ENCODE results near the gene MOB3C.
A peak's percentile ranks its signal among the peaks of the same experiment; 100 is the strongest.

MOB3C gene

DNA sequence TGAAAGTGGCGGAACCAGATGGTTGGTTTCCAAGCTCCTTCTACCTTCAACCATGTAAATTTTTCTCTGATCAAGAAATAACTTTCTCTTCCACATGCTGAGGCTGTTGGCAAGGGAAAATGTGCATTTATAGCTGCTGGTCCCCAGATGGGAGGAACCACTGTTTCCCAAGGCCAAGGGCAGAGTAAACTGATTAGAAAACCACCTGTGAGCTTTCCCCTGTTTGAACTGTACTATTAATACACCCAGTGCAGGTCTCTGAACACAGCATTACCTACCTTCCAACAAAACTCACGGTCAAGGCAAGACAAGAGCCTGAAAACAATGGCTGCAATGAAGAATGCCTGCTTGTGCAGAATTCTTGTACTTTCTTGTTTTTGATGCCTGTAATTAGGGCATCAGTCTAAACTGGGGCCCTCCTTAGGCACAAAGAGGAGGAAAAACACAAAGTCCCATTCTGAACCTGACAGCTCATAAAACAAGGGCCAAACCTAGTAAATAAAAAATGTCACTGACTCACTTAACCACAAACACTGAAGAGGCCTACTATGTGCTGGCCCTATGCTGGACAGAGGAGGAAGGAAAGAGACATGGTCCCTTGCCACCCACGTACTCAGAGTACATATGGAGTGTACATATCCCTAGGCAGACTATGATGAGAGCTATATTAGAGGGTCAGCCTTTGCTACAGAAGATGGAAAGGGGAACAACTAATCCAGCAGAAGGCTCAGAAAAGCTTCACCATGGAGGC, 15.2 kb downstream of the MOB3C start:
- no peak overlapping the region for H3K27ac Mint-ChIP-seq
- H3K36me3 Mint-ChIP-seq, result no peaks in the 10 kb centered on the region
- peak overlapping the region; percentile 54 for H3K4me3 Mint-ChIP-seq
- H3K27me3 Mint-ChIP-seq, result no peaks in the 10 kb centered on the region
- H3K4me1 Mint-ChIP-seq, result peaks cover 76% of the 10 kb centered on the region
- H3K9me3 Mint-ChIP-seq, result no peaks in the 10 kb centered on the region

DNA sequence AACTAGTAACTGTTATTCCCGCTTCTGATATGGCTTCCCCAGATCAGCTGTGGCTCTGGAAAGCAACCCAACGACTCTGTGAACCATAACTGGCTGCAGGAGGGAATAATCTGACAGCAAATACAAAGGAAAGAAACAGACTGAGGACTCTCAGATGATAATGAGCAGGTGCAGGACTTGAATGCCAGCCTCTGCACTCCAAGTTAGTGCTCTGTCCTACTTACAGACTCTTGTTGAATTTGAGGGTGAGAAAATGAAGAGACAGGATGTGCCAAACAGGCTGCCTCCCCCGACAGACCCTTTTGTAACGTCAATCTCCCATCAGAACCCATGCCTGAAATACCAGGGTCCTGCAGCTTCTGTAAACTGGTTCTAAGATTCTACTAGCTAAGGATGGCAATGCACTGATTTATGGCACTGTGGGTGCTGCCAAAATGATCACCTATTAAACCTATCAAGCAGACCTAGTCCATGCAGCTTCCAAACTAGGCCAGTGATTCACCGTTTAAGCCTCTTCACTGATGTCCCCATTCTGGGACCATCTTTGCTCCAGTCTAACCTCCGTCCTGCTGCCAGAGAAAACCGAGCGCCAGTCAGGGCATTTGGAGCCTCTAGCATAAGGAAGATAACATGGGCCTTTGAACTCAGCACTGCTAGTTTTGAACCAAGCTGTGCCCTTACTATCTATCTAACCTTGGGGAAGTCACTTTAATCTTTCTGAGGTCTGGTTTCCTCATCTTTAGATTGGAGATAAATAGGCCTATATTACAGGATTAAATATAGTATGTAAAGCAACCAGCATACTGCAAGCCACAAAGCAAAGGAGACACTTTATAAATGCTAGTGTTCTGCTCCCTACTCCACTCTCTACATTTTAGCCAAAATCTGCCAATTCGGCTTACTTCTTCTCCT, 17.3 kb downstream of the MOB3C start:
- Mint-ChIP-seq H3K4me1 (peaks cover 75% of the 10 kb centered on the region), H3K27me3 (no peaks in the 10 kb centered on the region), H3K27ac (no peak overlapping the region), H3K36me3 (no peaks in the 10 kb centered on the region), H3K4me3 (no peak overlapping the region), H3K9me3 (no peaks in the 10 kb centered on the region)

DNA sequence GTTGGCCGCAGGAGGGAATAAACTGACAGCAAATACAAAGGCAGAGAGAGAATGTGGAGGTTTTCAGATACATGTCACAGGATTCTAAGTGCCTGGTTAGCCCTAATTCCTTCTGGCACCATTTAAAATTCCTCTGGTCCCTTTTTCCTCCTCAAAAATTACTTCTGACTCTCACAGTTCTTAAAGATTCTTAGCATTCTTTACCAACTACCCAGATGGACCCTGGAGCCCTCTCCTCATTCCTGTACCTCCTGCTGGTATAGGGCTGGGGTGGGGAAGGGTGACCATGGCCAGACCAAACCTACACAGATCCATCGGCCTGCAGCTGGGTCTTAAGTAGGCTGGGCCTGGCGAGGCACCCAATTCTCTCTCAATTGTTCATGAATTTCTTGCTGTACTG, 19.8 kb downstream of the MOB3C start:
- Mint-ChIP-seq H3K4me3 (no peak overlapping the region), H3K36me3 (peaks cover 14% of the 10 kb centered on the region), H3K27ac (no peak overlapping the region), H3K4me1 (peaks cover 63% of the 10 kb centered on the region), H3K9me3 (no peaks in the 10 kb centered on the region), H3K27me3 (no peaks in the 10 kb centered on the region)

DNA sequence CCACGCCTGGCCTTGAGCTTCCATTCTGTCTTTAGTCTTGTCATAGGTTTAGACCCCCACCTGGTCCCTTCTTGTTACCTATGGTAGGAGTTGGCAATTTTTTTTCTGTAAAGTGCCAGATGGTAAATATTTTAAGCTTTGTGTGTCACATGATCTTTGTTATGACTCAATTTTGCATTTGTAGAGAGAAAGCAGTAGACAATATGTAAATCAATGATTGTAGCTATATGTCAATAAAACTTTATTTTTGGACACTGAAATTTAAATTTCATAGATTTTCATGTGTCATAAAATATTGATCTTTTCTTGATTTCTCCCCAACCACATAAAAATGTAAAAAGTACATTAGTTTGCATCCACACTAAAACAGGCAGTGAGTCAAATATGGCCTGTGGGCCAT, 20.6 kb downstream of the MOB3C start:
- no peaks in the 10 kb centered on the region for H3K9me3 Mint-ChIP-seq
- peaks cover 54% of the 10 kb centered on the region for H3K4me1 Mint-ChIP-seq
- no peak overlapping the region for H3K4me3 Mint-ChIP-seq
- H3K36me3 Mint-ChIP-seq, result peaks cover 16% of the 10 kb centered on the region
- no peaks in the 10 kb centered on the region for H3K27me3 Mint-ChIP-seq
- no peak overlapping the region for H3K27ac Mint-ChIP-seq

DNA sequence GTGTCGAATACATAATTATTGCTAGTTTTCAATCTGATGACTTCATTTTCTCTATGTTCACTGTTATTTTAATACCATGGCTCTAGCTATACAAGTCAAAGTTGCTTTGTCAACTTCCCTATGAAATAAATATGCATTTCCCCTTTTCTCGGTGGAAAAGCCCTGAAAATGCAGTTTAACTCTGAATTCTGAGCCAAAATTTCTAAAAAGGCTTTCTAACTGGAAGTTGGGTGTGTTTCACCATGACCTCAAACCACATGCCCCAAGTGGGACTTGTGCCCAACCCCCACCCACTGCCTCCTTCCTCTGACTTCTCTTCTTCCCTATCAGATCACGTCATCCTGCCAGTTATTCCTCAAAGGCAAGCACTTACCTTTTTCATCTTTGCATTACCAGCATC, 21.5 kb downstream of the MOB3C start:
- no peaks in the 10 kb centered on the region for H3K27me3 Mint-ChIP-seq

DNA sequence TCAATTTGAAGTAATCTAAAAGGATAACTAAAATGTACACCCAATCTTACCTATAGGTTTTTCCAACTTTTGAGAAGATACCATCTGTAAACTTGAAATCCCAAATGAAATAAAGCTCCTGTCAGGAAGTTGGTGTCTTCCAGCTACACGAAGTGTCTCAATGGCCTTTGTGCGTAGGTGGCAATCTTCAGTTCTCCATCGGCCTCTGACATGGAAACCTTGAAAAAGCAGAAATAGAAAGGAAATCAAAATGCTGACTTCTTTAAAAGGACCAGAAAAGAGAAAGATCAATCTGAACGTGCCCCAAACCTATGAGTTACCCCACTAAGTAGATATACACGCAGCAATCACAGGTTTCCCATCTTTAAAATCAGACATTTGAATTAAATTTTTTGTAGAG, 22.5 kb downstream of the MOB3C start:
- Mint-ChIP-seq H3K4me1 (peaks cover 39% of the 10 kb centered on the region), H3K9me3 (no peaks in the 10 kb centered on the region), H3K27ac (no peak overlapping the region), H3K27me3 (no peaks in the 10 kb centered on the region), H3K36me3 (peaks cover 27% of the 10 kb centered on the region), H3K4me3 (no peak overlapping the region)

More for the DNA sequence above, 21.5 kb downstream of the MOB3C start:
- no peak overlapping the region for H3K4me3 Mint-ChIP-seq
- H3K9me3 Mint-ChIP-seq, result no peaks in the 10 kb centered on the region
- H3K27ac Mint-ChIP-seq, result no peak overlapping the region
- H3K36me3 Mint-ChIP-seq, result peaks cover 20% of the 10 kb centered on the region
- H3K4me1 Mint-ChIP-seq, result peaks cover 49% of the 10 kb centered on the region

DNA sequence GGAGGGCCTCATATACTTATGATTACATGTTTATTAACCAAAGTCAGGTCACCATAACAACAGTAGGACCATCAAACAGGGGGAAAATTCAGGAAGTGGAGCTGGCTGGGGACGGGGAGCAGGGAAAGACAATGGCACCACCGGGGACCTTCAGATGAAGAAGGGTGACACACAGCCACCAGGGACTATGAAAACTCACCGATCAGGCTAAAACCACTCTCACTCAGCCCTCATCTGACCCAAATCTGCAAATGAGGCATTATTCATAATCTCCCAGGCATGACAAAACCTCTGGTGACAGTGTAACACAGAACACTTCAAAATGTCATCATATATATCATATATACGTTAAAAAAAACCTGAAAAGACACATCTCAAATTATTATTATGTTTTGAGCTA, 23.8 kb downstream of the MOB3C start:
- no peak overlapping the region for H3K27ac Mint-ChIP-seq
- H3K4me3 Mint-ChIP-seq, result no peak overlapping the region
- peaks cover 32% of the 10 kb centered on the region for H3K4me1 Mint-ChIP-seq
- no peaks in the 10 kb centered on the region for H3K9me3 Mint-ChIP-seq
- H3K36me3 Mint-ChIP-seq, result peaks cover 30% of the 10 kb centered on the region
- no peaks in the 10 kb centered on the region for H3K27me3 Mint-ChIP-seq

DNA sequence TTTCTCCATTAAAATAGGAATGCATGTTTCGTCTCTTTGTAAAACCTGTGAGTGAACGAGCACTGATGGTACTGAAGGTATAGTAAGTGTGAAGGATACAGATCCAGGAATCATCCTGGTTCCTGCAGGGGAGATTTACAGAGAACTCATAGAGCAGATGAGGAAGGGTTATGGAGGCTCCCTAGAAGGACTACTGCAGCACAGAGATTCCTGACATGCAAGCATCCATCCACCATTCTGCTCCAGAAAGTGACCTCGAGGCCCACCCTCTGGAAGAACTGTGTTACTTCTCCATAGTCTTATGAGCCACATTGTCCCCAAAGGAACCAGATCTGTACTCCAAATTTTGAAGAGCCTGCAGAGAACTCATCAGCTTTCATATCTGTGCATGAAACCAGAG, 27.1 kb downstream of the MOB3C start:
- H3K4me3 Mint-ChIP-seq, result no peak overlapping the region
- H3K9me3 Mint-ChIP-seq, result no peaks in the 10 kb centered on the region
- peaks cover 10% of the 10 kb centered on the region for H3K4me1 Mint-ChIP-seq
- H3K27ac Mint-ChIP-seq, result no peak overlapping the region
- peaks cover 32% of the 10 kb centered on the region for H3K36me3 Mint-ChIP-seq
- H3K27me3 Mint-ChIP-seq, result no peaks in the 10 kb centered on the region

DNA sequence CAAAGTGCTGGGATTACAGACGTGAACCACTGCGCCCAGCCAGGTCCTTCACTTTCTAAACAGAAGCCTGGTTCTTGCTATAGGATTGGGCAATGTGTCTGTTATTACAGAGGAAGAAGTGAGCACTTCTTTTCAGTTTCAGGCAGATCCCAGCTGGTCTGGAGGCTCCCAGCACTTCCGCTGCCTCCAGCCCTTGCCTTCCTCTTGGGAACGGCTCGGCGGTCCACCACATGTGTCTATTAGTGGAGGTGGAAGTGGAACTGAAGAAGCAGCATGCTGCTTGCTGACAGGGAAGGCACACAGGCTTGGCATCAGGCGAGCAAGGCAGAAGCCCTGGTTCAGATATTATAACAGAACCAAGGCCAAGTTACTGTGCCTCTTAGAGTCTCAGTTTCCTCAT, 29.5 kb downstream of the MOB3C start:
- no peaks in the 10 kb centered on the region for H3K27me3 Mint-ChIP-seq
- no peak overlapping the region for H3K4me3 Mint-ChIP-seq
- peaks cover 2% of the 10 kb centered on the region for H3K4me1 Mint-ChIP-seq
- H3K36me3 Mint-ChIP-seq, result peaks cover 18% of the 10 kb centered on the region
- H3K9me3 Mint-ChIP-seq, result no peaks in the 10 kb centered on the region
- no peak overlapping the region for H3K27ac Mint-ChIP-seq

DNA sequence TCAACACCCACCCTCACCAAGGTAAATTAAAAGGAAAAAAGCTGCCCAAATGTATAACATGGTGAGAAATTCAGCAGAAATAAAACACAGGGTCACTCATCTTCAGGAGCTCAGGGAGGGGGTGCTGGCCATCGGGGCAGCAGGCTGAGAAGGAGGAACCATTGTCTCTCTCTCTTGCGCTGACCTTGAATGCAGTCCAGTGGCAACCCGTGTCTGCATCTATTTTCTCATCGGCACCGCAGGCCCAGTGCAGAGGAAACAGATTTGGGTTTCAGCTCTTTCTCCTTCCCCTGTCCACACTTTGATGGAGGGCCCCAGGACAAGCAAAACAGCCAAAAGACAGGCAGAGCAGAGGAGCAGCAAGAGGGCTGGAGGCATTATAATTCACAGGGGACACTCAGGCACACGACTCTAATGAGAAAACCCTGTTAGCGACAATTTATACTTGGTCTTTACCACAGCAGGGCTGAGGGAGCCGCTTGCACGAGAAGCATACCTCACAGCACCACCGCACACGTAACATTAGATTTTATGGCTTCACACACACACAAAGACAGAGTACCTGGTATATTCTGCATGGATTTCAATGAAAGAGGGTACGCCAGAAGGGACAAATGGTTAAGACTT, 31.2 kb downstream of the MOB3C start:
- H3K4me3 Mint-ChIP-seq, result no peak overlapping the region
- no peaks in the 10 kb centered on the region for H3K9me3 Mint-ChIP-seq
- peaks cover 13% of the 10 kb centered on the region for H3K36me3 Mint-ChIP-seq
- H3K27ac Mint-ChIP-seq, result no peak overlapping the region
- H3K4me1 Mint-ChIP-seq, result peaks cover 17% of the 10 kb centered on the region
- no peaks in the 10 kb centered on the region for H3K27me3 Mint-ChIP-seq

DNA sequence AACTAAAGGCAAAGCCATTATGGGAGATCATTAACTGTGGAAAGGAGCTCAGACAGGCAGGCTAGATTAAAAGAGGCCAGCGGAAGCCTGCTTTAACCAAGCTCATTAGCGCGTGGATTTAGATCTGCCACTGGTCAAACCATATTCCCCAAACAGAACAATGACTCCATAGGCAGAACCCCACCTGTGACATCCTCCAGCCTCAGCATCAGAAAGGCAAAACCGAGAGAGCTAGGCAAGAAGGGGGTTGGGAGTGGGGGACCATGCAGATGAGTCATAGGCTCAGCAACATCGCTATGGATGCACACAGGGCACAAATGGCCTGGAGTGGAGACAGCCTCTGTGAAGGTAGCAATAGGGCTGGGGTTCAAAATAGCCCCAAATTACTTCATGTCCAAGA, 33.1 kb downstream of the MOB3C start:
- peaks cover 17% of the 10 kb centered on the region for H3K4me1 Mint-ChIP-seq
- H3K27ac Mint-ChIP-seq, result no peak overlapping the region
- H3K27me3 Mint-ChIP-seq, result no peaks in the 10 kb centered on the region
- peaks cover 3% of the 10 kb centered on the region for H3K36me3 Mint-ChIP-seq
- no peaks in the 10 kb centered on the region for H3K9me3 Mint-ChIP-seq
- no peak overlapping the region for H3K4me3 Mint-ChIP-seq

DNA sequence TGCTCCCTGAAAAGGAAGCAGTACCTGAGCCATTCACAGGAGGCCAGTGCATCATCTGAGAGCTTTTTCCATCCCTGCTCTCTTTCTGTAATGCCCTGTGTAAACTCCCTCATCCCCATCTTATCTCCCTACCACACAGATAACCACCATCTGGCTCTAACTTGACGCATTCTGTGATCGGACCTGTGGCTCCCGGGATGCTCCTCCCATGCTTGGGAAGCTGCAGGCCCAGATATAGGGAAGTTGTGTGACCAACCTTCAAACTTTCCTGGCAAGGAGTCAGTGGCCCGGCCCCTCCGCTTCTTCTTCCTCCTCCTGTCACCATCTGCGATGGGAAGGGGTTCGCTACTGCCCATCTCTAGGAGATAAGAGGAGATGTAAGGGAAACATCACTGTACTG, 33.6 kb downstream of the MOB3C start:
- Mint-ChIP-seq H3K4me3 (no peak overlapping the region), H3K27me3 (no peaks in the 10 kb centered on the region), H3K9me3 (no peaks in the 10 kb centered on the region), H3K27ac (no peak overlapping the region), H3K36me3 (peaks cover 5% of the 10 kb centered on the region), H3K4me1 (peaks cover 17% of the 10 kb centered on the region)

DNA sequence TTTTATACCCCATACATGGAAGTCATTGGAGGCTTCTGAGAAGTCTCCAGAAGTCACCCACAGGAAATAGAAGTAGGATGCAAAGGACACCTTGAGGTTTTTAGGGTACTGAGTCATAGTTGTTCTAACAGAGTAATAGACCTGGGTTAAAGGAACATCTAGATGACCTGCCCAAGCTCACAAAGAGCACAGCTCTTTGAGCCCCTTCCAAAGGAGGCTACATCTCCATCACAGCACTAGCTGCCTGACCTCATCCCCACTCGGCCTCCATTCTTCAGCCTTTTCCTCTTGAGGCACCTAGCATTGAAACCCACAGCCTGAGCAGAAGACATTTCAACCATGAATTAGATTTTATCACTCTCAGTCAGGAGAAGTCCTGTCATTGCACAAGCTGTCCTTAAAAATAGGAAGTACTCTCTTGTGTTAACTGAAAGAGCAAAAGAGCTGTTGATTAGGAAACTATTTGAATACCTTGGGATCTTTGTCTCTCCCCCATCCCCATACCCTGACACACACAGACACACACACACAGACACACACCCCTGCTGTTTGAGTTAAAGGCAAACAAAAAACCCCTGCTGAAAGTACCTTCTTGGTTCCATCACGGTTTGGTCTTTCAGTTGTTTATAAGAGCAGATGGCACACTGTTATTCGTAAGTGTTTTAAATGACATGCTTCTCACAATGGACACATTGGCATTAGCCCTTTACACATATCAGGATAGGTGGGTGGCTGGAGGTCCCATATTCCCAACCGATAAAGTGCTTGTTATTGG, 34.7 kb downstream of the MOB3C start:
- Mint-ChIP-seq H3K27ac (peak overlapping the region; percentile 52), H3K27me3 (no peaks in the 10 kb centered on the region), H3K36me3 (peaks cover 5% of the 10 kb centered on the region), H3K4me3 (no peak overlapping the region), H3K9me3 (no peaks in the 10 kb centered on the region), H3K4me1 (peaks cover 17% of the 10 kb centered on the region)

DNA sequence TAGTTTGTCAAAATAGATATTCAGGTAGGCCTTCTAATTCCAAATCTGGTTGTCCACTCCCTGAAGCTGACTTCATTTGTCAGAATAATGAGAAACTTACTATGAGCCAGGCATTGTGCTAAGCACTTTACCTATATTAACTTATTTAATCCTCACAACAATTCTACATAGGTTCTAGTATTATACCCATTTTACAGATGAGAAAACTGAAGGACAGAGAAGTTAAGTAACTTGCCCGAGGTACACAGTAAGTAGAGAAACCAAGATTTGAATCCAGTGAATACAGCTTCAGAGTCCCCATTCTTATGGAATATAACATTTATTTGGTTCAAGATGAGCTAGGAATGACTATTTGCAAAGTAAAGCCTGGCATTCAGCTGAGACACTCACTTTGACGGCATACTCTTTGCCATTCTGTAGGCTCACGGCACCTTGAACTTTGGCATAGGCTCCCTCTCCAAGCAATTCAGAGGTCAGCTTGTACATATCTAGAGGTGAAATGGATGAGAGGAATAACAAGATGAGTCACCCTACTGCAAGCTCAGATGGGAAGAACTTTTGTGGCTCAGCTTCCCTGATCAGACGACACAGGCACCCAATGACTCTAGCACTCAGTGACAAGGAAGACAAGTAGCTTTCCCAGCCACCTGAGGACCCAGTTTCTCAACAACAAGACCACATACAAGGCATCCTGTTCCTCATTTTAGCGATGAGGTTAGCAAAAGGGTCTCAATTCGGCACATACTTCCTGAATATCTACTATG, 36.3 kb downstream of the MOB3C start:
- no peak overlapping the region for H3K4me3 Mint-ChIP-seq
- peaks cover 5% of the 10 kb centered on the region for H3K36me3 Mint-ChIP-seq
- H3K27ac Mint-ChIP-seq, result no peak overlapping the region
- H3K9me3 Mint-ChIP-seq, result no peaks in the 10 kb centered on the region
- H3K27me3 Mint-ChIP-seq, result no peaks in the 10 kb centered on the region
- H3K4me1 Mint-ChIP-seq, result peaks cover 17% of the 10 kb centered on the region

DNA sequence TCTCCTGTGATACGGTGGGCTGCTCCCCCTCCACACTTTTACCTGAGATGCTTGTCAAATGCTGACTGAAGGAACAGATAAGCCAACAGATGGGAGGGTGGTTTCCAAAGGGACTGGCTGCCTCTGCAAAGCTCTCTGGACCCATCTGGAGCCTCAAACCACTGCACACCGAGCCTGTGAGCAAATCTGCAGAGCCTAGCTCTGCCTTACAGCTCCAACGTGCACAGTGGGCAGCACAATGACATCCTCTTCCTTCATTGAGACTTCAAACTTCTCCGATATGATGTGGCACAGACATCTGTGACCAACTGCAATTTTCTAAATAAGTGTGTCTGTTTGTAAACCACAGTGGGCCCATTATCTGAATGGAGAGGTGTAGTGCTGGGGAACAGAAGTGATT, 38.9 kb downstream of the MOB3C start:
- Mint-ChIP-seq H3K27me3 (no peaks in the 10 kb centered on the region), H3K9me3 (no peaks in the 10 kb centered on the region), H3K4me3 (no peak overlapping the region), H3K4me1 (peaks cover 17% of the 10 kb centered on the region), H3K27ac (no peak overlapping the region), H3K36me3 (peaks cover 6% of the 10 kb centered on the region)
